ENCODE results near the gene PER3. TPM values are rescaled to one million over a fixed set of nuclear protein-coding genes. Genes with fewer than 3 reads are reported as not detected.

PER3 gene
- total and polyA plus RNA-seq, 8 donors, result 9.9 to 16.1 (median 12.5) TPM

DNA sequence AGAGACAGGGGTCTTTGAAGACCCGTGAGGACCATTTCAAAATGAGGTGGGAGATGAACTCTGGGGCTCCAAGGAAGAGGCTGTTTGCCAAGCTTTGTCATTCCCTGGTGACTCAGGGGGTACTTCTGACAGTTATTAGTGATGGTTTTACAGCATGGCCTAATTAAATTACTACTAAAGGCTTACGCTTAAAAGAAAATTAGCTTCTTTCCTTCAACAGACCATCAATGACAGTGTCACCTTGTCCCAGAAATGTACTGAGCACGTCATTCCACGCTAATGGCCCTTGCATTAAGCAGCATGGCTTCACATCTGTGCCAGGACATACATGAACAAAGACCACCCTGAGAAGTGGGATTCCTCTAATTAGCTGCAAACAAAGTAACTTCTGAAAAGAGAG lies 73.9 kb downstream of the PER3 start:
- DNase-seq, result no peak
- no peak for ATAC-seq

DNA sequence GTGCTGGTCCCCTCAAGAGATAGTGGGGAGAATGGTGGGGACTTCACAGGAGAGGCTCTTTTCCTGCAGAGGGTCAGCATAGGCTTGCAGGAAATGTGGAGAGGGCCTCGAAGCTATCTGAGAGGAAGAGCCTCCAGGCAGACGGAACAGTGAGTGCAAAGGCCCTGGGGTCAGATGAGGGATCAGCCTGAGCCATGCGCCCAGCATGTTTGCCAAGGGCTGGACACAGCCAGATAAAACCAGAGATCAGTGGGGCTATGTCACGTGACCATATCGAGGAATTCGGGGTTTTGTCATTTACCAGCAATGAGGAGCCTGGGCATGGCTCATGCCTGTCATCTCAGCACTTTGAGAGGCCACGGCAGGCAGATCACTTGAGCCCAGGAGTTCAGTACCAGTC lies 75.3 kb downstream of the PER3 start:
- Histone ChIP-seq H3K36me3 (no peaks in the 10 kb centered on the region), H3K4me1 (peaks cover 0 to 3% of the 10 kb centered on the region in 2 donors), H3K27ac (no peak overlapping the region), H3K9me3 (no peaks in the 10 kb centered on the region), H3K4me3 (no peak overlapping the region), H3K27me3 (no peaks in the 10 kb centered on the region)
- DNase-seq (no peak), ATAC-seq (no peak)
- intact Hi-C loops (cut with DNase I), result no loop called here
- TF ChIP-seq, protein P1, sequence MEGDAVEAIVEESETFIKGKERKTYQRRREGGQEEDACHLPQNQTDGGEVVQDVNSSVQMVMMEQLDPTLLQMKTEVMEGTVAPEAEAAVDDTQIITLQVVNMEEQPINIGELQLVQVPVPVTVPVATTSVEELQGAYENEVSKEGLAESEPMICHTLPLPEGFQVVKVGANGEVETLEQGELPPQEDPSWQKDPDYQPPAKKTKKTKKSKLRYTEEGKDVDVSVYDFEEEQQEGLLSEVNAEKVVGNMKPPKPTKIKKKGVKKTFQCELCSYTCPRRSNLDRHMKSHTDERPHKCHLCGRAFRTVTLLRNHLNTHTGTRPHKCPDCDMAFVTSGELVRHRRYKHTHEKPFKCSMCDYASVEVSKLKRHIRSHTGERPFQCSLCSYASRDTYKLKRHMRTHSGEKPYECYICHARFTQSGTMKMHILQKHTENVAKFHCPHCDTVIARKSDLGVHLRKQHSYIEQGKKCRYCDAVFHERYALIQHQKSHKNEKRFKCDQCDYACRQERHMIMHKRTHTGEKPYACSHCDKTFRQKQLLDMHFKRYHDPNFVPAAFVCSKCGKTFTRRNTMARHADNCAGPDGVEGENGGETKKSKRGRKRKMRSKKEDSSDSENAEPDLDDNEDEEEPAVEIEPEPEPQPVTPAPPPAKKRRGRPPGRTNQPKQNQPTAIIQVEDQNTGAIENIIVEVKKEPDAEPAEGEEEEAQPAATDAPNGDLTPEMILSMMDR (IDR thresholded peaks at IDR 0.05), result no peak

More for the DNA sequence above, 73.9 kb downstream of the PER3 start:
- TF ChIP-seq, protein P1 (IDR thresholded peaks at IDR 0.05), result no peak
- intact Hi-C loops (cut with DNase I), result no loop called here
- Histone ChIP-seq H3K27me3 (no peaks in the 10 kb centered on the region), H3K36me3 (no peaks in the 10 kb centered on the region), H3K4me3 (no peak overlapping the region), H3K9me3 (no peaks in the 10 kb centered on the region), H3K4me1 (peaks cover 0 to 3% of the 10 kb centered on the region in 2 donors), H3K27ac (no peak overlapping the region)

DNA sequence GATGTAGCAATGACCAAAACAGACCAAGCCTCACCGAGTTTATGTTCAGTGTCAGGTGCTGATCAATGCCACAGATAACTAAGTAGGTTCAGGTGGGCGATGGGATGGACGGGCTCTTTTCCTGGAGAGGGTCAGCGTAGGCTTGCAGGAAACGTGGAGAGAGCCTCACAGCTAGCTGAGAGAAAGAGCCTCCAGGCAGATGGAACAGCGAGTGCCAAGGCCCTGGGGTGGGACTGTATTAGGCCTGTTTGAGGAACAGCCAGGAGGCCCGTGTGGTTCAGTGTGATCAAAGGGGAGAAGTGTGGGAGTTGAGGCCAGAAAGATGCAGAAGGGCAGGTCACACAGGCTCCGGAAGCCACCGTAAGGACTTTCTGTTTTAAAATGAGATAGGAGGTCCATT lies 76.0 kb downstream of the PER3 start:
- no peak overlapping the region for H3K27ac ChIP-seq
- no peaks in the 10 kb centered on the region for H3K36me3 ChIP-seq
- peaks cover 0 to 3% of the 10 kb centered on the region in 2 donors for H3K4me1 ChIP-seq
- TF ChIP-seq, protein P1 (IDR thresholded peaks at IDR 0.05), result no peak
- no peaks in the 10 kb centered on the region for H3K27me3 ChIP-seq
- no peak for ATAC-seq
- intact Hi-C loops (cut with DNase I), result no loop called here
- H3K9me3 ChIP-seq, result no peaks in the 10 kb centered on the region
- no peak overlapping the region for H3K4me3 ChIP-seq
- DNase-seq, result no peak

DNA sequence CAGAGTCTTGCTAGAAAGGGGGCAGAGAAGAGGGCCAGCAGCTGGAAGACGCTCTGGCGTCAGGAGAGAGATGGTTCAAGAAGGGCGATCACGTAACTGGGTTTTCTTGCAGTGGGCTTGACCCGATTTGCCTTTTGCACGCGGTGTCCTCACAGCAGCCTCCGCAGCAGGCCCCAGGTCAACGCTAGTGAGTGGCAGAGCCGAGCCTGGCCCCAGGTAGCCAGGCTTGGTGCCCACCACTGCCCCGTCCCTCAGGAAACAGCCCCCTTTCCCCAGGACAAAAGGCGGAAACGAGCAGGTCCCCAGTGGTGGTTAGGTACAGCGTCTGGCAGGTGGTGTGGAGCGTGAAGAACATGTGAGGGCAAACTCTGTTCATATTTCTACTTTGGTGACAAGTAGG lies 77.4 kb downstream of the PER3 start:
- no peaks in the 10 kb centered on the region for H3K9me3 ChIP-seq
- TF ChIP-seq, protein P1 (IDR thresholded peaks at IDR 0.05), result no peak
- H3K27me3 ChIP-seq, result no peaks in the 10 kb centered on the region
- H3K4me1 ChIP-seq, result no peaks in the 10 kb centered on the region
- intact Hi-C loops (cut with DNase I), result no loop called here
- ATAC-seq (no peak), DNase-seq (peak in 1 of 4 donors; percentile 59)
- no peak overlapping the region for H3K4me3 ChIP-seq
- H3K36me3 ChIP-seq, result no peaks in the 10 kb centered on the region
- H3K27ac ChIP-seq, result no peak overlapping the region

DNA sequence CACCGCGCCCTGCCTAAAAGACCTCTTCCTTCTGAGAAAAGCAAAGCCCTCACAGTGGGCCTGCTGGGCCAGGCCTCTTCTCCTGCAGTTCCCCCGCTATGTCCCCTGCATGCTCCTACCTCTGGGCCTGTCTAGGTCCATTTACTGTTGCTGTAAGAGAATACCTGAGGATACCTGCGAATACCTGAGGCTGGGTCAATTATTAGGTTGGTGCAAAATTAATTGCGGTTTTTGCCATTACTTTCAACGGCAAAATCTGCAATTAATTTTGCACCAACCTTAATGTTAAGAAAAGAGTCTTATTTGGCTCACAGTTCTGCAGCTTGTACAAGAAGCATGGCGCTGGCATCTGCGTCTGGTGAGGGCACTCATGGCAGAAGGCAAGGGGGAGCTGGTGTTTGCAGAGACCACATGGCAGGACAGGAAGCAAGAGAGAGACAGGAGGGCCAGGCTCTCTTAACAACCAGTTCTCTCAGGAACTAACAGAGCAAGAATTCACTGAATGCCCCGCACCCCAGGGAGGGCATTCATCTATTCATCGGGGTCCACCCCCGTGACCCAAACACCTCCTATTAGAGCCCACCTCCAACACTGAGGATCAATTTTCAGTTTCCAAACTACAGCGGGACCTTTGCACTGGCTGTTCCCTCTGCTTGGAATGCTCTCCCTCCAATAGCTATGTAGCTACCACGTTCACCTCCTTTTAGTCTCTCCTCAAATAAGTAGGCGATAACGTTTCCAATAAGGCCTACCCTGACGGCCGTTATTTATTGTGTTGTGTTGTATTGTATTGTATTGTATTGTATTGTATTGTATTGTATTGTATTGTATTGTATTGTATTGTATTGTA lies 78.3 kb downstream of the PER3 start:
- no peaks in the 10 kb centered on the region for H3K27me3 ChIP-seq
- H3K27ac ChIP-seq, result no peak overlapping the region
- H3K36me3 ChIP-seq, result no peaks in the 10 kb centered on the region
- intact Hi-C loops (cut with DNase I), result no loop called here
- TF ChIP-seq, protein P1 (IDR thresholded peaks at IDR 0.05), result no peak
- H3K9me3 ChIP-seq, result no peaks in the 10 kb centered on the region
- no peak for DNase-seq
- H3K4me3 ChIP-seq, result no peak overlapping the region
- H3K4me1 ChIP-seq, result no peaks in the 10 kb centered on the region
- ATAC-seq, result no peak

All from left lung (tissue), 10 donors.